GM23338 (cell line): ENCODE measurements around the gene ARPC2. TPM values are rescaled to one million over a fixed set of nuclear protein-coding genes. Genes with fewer than 3 reads are reported as not detected.

ENCODE experiments used
- ATAC-seq: fragments of 200-7000 bp; cut with Tn5 transposase; 3 replicates; pipeline ENCODE4 v1.9.1; 2020
- DNase-seq: peaks from one replicate; pipeline ENCODE4 v3.0.0-alpha.2; 2015; ENCODE audit warnings: low spot score
- H2AFZ ChIP-seq: fragments of 200-600 bp; sonication (generic); 2 replicates; pipeline ENCODE4 v1.8.0; 2016; ENCODE audit warnings: antibody characterized with exemption, mild to moderate bottlenecking, moderate library complexity
- H3F3A ChIP-seq: fragments of 200-600 bp; sonication (generic); replicated peaks from 2 replicates; pipeline ENCODE4 v1.8.0; 2017; ENCODE audit warnings: antibody characterized with exemption, mixed run types, low read depth
- H3K27ac ChIP-seq: fragments of 200-600 bp; sonication (generic); 2 replicates; pipeline ENCODE4 v1.6.1; 2016; ENCODE audit warnings: low read depth
- H3K27me3 ChIP-seq: fragments of 200-600 bp; sonication (generic); 2 replicates; pipeline ENCODE4 v1.8.0; 2016; ENCODE audit warnings: mild to moderate bottlenecking, mixed run types, moderate library complexity; ENCODE audit not compliant: insufficient read depth
- H3K36me3 ChIP-seq: fragments of 200-600 bp; sonication (generic); 2 replicates; pipeline ENCODE4 v1.8.0; 2016; ENCODE audit warnings: mild to moderate bottlenecking; ENCODE audit not compliant: insufficient read depth
- H3K4me1 ChIP-seq: fragments of 200-600 bp; sonication (generic); 2 replicates; pipeline ENCODE4 v1.8.0; 2016; ENCODE audit warnings: mild to moderate bottlenecking, moderate library complexity; ENCODE audit not compliant: insufficient read depth
- H3K4me2 ChIP-seq: fragments of 200-600 bp; sonication (generic); 2 replicates; pipeline ENCODE4 v1.7.1; 2017; ENCODE audit warnings: mixed run types
- H3K4me3 ChIP-seq: fragments of 200-600 bp; sonication (generic); 2 replicates; pipeline ENCODE4 v1.6.1; 2016; ENCODE audit warnings: mixed run types
- H3K79me2 ChIP-seq: fragments of 200-600 bp; sonication (generic); replicated peaks from 2 replicates; pipeline ENCODE4 v1.8.0; 2017; ENCODE audit warnings: mild to moderate bottlenecking; ENCODE audit not compliant: insufficient read depth
- H3K9me2 ChIP-seq: fragments of 200-600 bp; sonication (generic); 2 replicates; pipeline ENCODE4 v1.8.0; 2017; ENCODE audit not compliant: insufficient read depth
- H4K20me1 ChIP-seq: fragments of 200-600 bp; sonication (generic); replicated peaks from 2 replicates; pipeline ENCODE4 v1.8.0; 2017; ENCODE audit warnings: mild to moderate bottlenecking; ENCODE audit not compliant: insufficient read depth
- H3K27ac Mint-ChIP-seq: 2 replicates; pipeline ENCODE4 v1.8.0; 2020; ENCODE audit warnings: inconsistent platforms, mild to moderate bottlenecking, moderate library complexity, mixed read lengths
- H3K27me3 Mint-ChIP-seq: 3 replicates; pipeline ENCODE4 v1.8.0; 2022; ENCODE audit warnings: low read depth, mild to moderate bottlenecking, moderate library complexity, mixed read lengths, inconsistent platforms; ENCODE audit not compliant: insufficient read depth, poor library complexity
- H3K36me3 Mint-ChIP-seq: 3 replicates; pipeline ENCODE4 v1.8.0; 2021; ENCODE audit warnings: low read depth, mild to moderate bottlenecking, inconsistent platforms, moderate library complexity, mixed read lengths
- H3K4me1 Mint-ChIP-seq: 3 replicates; pipeline ENCODE4 v1.8.0; 2020; ENCODE audit warnings: mild to moderate bottlenecking, inconsistent platforms, mixed read lengths
- H3K4me3 Mint-ChIP-seq: 3 replicates; pipeline ENCODE4 v1.8.0; 2021; ENCODE audit warnings: moderate library complexity, mild to moderate bottlenecking, inconsistent platforms, mixed read lengths
- H3K9me3 Mint-ChIP-seq: 3 replicates; pipeline ENCODE4 v1.8.0; 2020; ENCODE audit warnings: moderate library complexity, mild to moderate bottlenecking, inconsistent platforms, mixed read lengths
- CTCF ChIP-seq, 2 experiments: fragments of 200-600 bp in 1 of 2; sonication (generic) in 1 of 2; conservative IDR thresholded peaks; 2 replicates each; pipeline versions ENCODE4 v1.5.1 to v1.6.1; 2016 to 2017; ENCODE audit warnings: antibody characterized with exemption in 2 of 2, low read depth in 2 of 2, mild to moderate bottlenecking in 2 of 2, moderate library complexity in 1 of 2
- ETS1 ChIP-seq: IDR thresholded peaks from 2 replicates; pipeline ENCODE4 v1.6.1; 2016; ENCODE audit warnings: antibody characterized with exemption
- EZH2 ChIP-seq: fragments of 200-600 bp; sonication (generic); IDR thresholded peaks from one replicate; pipeline ENCODE4 v1.8.0; 2017; ENCODE audit warnings: antibody characterized with exemption, mild to moderate bottlenecking, low read depth; ENCODE audit not compliant: unreplicated experiment
- REST ChIP-seq: IDR thresholded peaks from one replicate; pipeline ENCODE4 v1.6.1; 2018; ENCODE audit warnings: antibody characterized with exemption; ENCODE audit not compliant: unreplicated experiment
- ZNF114 ChIP-seq: fragments of 250-450 bp; sonication (Bioruptor Pico); IDR thresholded peaks from 2 replicates; pipeline ENCODE4 v1.5.0; 2020; ENCODE audit warnings: mild to moderate bottlenecking, moderate library complexity
- polyA plus RNA-seq: library from polyadenylated mRNA; unstranded; fragments of >200 nt; fragmentation: Nextera tagmentation; extraction: Ambion mirVana; gene quantifications from 2 replicates; pipeline ENCODE4 v1.2.1, GENCODE V29; 2016
- total RNA-seq: library from RNA; depleted of rRNA; stranded (reverse); fragments of >200 nt; shearing (Covaris generic); gene quantifications from 2 replicates; pipeline ENCODE4 v1.2.3, GENCODE V29; 2014
- TF ChIP-seq, protein P1 (sequence below): fragments of 250-450 bp; sonication (Bioruptor Pico); IDR thresholded peaks from 2 replicates; pipeline ENCODE4 v1.5.0; 2020; ENCODE audit warnings: mild to moderate bottlenecking, moderate library complexity

Gene ARPC2
- total and polyA plus RNA-seq, 2 experiments from 2014 or later, result 217 to 271 TPM

DNA sequence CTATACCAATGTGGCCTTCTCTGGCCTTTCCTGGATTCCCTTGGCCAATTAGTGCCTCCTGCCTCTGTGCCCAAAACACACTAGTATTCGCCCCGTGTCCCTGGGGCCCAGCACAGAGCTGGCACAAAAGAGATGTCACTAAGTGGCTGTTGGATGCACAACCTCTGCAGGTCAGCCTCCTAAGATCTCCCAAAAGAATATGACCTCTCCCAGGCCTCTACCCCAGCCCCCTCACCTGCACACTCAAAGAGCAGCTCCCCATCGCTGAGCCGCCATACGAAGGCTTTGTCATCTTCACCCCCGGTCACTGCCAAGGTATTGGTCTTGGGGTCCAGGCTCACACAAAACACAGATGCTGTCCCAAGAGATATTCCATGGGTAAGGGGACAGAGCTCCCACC is 50.3 kb downstream of the ARPC2 start (continued):
- TF ChIP-seq ETS1, result no peak
- no peak for TF ChIP-seq ZNF114 (CRISPR knock-in tag)
- TF ChIP-seq CTCF (conservative IDR thresholded peaks at IDR 0.05; ENCODE audit: low read depth in 2 of 2), result no peak
- no peak for TF ChIP-seq REST

- H4K20me1 ChIP-seq, result no peaks in the 10 kb centered on the region; the same call in 1 of the 2 replicates
- peak within 1 kb of the TSS; percentile 98 for H3K4me3 ChIP-seq
- H3K9me3 Mint-ChIP-seq, result no peaks in the 10 kb centered on the region
- H3K4me2 ChIP-seq, result peak within 1 kb of the TSS; percentile 98
- peak; percentile 88 for ATAC-seq
- peak within 1 kb of the TSS; percentile 89 for H3K27ac Mint-ChIP-seq
- H3K36me3 Mint-ChIP-seq, result peaks cover 41% of the 10 kb centered on the region
- peak; percentile 100 for DNase-seq
- peaks cover 23% of the 10 kb centered on the region for H3K4me1 Mint-ChIP-seq
- H2AFZ ChIP-seq, result peak within 1 kb of the TSS; percentile 91
- peaks cover 17% of the 10 kb centered on the region for H3K79me2 ChIP-seq
- no peaks in the 10 kb centered on the region for H3K27me3 ChIP-seq
- H3K27ac ChIP-seq, result peak within 1 kb of the TSS; percentile 66
- H3K9me2 ChIP-seq, result no peaks in the 10 kb centered on the region
- H3F3A ChIP-seq, result no peaks in the 10 kb centered on the region
- H3K4me1 ChIP-seq, result peaks cover 13% of the 10 kb centered on the region
- H3K36me3 ChIP-seq, result peaks cover 10% of the 10 kb centered on the region
- peak within 1 kb of the TSS; percentile 89 for H3K4me3 Mint-ChIP-seq
- H3K27me3 Mint-ChIP-seq, result peaks cover 14% of the 10 kb centered on the region
- TF ChIP-seq REST (no peak), EZH2 (no peak)
- TF ChIP-seq, protein P1, sequence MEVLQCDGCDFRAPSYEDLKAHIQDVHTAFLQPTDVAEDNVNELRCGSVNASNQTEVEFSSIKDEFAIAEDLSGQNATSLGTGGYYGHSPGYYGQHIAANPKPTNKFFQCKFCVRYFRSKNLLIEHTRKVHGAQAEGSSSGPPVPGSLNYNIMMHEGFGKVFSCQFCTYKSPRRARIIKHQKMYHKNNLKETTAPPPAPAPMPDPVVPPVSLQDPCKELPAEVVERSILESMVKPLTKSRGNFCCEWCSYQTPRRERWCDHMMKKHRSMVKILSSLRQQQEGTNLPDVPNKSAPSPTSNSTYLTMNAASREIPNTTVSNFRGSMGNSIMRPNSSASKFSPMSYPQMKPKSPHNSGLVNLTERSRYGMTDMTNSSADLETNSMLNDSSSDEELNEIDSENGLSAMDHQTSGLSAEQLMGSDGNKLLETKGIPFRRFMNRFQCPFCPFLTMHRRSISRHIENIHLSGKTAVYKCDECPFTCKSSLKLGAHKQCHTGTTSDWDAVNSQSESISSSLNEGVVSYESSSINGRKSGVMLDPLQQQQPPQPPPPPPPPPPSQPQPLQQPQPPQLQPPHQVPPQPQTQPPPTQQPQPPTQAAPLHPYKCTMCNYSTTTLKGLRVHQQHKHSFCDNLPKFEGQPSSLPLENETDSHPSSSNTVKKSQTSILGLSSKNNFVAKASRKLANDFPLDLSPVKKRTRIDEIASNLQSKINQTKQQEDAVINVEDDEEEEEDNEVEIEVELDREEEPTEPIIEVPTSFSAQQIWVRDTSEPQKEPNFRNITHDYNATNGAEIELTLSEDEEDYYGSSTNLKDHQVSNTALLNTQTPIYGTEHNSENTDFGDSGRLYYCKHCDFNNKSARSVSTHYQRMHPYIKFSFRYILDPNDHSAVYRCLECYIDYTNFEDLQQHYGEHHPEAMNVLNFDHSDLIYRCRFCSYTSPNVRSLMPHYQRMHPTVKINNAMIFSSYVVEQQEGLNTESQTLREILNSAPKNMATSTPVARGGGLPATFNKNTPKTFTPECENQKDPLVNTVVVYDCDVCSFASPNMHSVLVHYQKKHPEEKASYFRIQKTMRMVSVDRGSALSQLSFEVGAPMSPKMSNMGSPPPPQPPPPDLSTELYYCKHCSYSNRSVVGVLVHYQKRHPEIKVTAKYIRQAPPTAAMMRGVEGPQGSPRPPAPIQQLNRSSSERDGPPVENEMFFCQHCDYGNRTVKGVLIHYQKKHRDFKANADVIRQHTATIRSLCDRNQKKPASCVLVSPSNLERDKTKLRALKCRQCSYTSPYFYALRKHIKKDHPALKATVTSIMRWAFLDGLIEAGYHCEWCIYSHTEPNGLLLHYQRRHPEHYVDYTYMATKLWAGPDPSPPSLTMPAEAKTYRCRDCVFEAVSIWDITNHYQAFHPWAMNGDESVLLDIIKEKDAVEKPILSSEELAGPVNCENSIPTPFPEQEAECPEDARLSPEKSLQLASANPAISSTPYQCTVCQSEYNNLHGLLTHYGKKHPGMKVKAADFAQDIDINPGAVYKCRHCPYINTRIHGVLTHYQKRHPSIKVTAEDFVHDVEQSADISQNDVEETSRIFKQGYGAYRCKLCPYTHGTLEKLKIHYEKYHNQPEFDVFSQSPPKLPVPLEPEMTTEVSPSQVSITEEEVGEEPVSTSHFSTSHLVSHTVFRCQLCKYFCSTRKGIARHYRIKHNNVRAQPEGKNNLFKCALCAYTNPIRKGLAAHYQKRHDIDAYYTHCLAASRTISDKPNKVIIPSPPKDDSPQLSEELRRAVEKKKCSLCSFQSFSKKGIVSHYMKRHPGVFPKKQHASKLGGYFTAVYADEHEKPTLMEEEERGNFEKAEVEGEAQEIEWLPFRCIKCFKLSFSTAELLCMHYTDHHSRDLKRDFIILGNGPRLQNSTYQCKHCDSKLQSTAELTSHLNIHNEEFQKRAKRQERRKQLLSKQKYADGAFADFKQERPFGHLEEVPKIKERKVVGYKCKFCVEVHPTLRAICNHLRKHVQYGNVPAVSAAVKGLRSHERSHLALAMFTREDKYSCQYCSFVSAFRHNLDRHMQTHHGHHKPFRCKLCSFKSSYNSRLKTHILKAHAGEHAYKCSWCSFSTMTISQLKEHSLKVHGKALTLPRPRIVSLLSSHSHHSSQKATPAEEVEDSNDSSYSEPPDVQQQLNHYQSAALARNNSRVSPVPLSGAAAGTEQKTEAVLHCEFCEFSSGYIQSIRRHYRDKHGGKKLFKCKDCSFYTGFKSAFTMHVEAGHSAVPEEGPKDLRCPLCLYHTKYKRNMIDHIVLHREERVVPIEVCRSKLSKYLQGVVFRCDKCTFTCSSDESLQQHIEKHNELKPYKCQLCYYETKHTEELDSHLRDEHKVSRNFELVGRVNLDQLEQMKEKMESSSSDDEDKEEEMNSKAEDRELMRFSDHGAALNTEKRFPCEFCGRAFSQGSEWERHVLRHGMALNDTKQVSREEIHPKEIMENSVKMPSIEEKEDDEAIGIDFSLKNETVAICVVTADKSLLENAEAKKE, result no peak
Measured at GRCh38 chr2:218269900-218270720, 53.1 kb downstream of the ARPC2 start, which contains the start of the genes AAMP and PNKD. Gene AAMP (minus strand): TSS chr2:218270137. CDS start chr2:218270086, 51 bp downstream. Gene PNKD (plus strand): TSS chr2:218270519. CDS start chr2:218270536, 17 bp downstream.
